Measurements from ENCODE around the gene SVEP1.

DNA sequence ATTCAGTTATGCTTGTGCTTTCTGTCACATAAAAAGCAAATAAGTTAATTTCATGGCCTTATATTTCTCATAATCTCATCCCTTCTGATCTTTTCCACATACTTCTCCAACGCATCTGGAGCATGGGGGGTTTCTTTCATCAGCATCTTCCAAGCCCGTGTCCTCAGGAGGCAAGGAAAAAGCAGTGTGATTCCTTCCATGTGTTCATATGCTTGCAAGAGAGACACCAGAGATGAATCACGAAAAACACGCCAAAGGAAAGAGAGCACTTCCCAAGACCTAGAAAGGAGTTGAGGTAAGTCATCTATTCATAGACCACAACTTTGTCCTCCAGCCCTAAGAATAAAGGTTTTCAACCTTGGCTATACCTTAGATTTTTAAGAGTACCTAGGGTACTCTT is 26.0 kb upstream of the SVEP1 start:
- TF ChIP-seq POLR2A (IDR thresholded peaks at IDR 0.05) (no peak), POLR2AphosphoS5 (IDR thresholded peaks at IDR 0.05) (no peak), EP300 (IDR thresholded peaks at IDR 0.05) (no peak)
- TF ChIP-seq, protein P1, sequence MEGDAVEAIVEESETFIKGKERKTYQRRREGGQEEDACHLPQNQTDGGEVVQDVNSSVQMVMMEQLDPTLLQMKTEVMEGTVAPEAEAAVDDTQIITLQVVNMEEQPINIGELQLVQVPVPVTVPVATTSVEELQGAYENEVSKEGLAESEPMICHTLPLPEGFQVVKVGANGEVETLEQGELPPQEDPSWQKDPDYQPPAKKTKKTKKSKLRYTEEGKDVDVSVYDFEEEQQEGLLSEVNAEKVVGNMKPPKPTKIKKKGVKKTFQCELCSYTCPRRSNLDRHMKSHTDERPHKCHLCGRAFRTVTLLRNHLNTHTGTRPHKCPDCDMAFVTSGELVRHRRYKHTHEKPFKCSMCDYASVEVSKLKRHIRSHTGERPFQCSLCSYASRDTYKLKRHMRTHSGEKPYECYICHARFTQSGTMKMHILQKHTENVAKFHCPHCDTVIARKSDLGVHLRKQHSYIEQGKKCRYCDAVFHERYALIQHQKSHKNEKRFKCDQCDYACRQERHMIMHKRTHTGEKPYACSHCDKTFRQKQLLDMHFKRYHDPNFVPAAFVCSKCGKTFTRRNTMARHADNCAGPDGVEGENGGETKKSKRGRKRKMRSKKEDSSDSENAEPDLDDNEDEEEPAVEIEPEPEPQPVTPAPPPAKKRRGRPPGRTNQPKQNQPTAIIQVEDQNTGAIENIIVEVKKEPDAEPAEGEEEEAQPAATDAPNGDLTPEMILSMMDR (IDR thresholded peaks at IDR 0.05): no peak

All from gastroesophageal sphincter (tissue), 3 donors.